CD4-positive, alpha-beta T cell treated with Interleukin-6 at 100 ng/mL for 8 hours (primary cell): ENCODE results near the gene IMMP2L.

Experiments
- DNase-seq: peaks from one replicate; pipeline ENCODE4 v3.0.0-alpha.2; 2020; ENCODE audit warnings: mixed read lengths, low spot score

The IMMP2L gene

GRCh38 chr7:111556977-111557376, 5.3 kb downstream of the IMMP2L start:
- DNase-seq: no peak

- no peak for DNase-seq
These were observed 8.2 kb downstream of the IMMP2L start for GRCh38 chr7:111554086-111554485.

- no peak for DNase-seq
These were observed 21.2 kb downstream of the IMMP2L start for GRCh38 chr7:111541067-111541466.

GRCh38 chr7:111540199-111540815, 22.0 kb downstream of the IMMP2L start:
- no peak for DNase-seq

GRCh38 chr7:111537134-111537533, 25.2 kb downstream of the IMMP2L start:
- no peak for DNase-seq

- no peak for DNase-seq
These were observed 27.0 kb downstream of the IMMP2L start for GRCh38 chr7:111535142-111535870.

GRCh38 chr7:111532625-111533024, 29.7 kb downstream of the IMMP2L start:
- no peak for DNase-seq

- DNase-seq: no peak
These were observed 30.3 kb downstream of the IMMP2L start for GRCh38 chr7:111531993-111532392.

GRCh38 chr7:111530356-111530668, 32.0 kb downstream of the IMMP2L start:
- no peak for DNase-seq

GRCh38 chr7:111529507-111530355, 32.6 kb downstream of the IMMP2L start:
- DNase-seq: no peak

- no peak for DNase-seq
These were observed 34.0 kb downstream of the IMMP2L start for GRCh38 chr7:111528331-111528730.

- no peak for DNase-seq
These were observed 34.7 kb downstream of the IMMP2L start for GRCh38 chr7:111527545-111527944.

- no peak for DNase-seq
These were observed 37.2 kb downstream of the IMMP2L start for GRCh38 chr7:111525100-111525499.

GRCh38 chr7:111521660-111522059, 40.6 kb downstream of the IMMP2L start:
- DNase-seq: no peak

- no peak for DNase-seq
These were observed 44.0 kb downstream of the IMMP2L start for GRCh38 chr7:111518264-111518663.

GRCh38 chr7:111517549-111517951, 44.7 kb downstream of the IMMP2L start:
- no peak for DNase-seq

- DNase-seq: no peak
These were observed 45.7 kb downstream of the IMMP2L start for GRCh38 chr7:111516612-111517011.

GRCh38 chr7:111513566-111513965, 48.7 kb downstream of the IMMP2L start:
- DNase-seq: no peak

GRCh38 chr7:111511845-111512244, 50.4 kb downstream of the IMMP2L start:
- no peak for DNase-seq

- no peak for DNase-seq
These were observed 51.5 kb downstream of the IMMP2L start for GRCh38 chr7:111510584-111511378.

- no peak for DNase-seq
These were observed 52.2 kb downstream of the IMMP2L start for GRCh38 chr7:111510062-111510461.

- DNase-seq: no peak
These were observed 53.0 kb downstream of the IMMP2L start for GRCh38 chr7:111509288-111509687.
